Transverse colon (tissue), 4 donors: ENCODE data around the gene GABPB2.

Experiments
- CTCF ChIP-seq, 5 experiments: fragments of 200-600 bp in 3 of 5; fragments of 450-650 bp in 2 of 5; sonication (generic) in 3 of 5; IDR thresholded peaks; 1 replicate in 2 of 5; 2 replicates in 3 of 5; pipeline ENCODE4 v1.5.1; 2016 to 2017; ENCODE audit warnings: antibody characterized with exemption in 5 of 5, inconsistent platforms in 3 of 5, mild to moderate bottlenecking in 2 of 5, moderate library complexity in 1 of 5
- EP300 ChIP-seq: sonication (generic); formaldehyde crosslinking; IDR thresholded peaks from one replicate; pipeline ENCODE4 v1.6.1; 2017; ENCODE audit warnings: antibody characterized with exemption, low read depth
- POLR2A ChIP-seq: fragments of 450-650 bp; IDR thresholded peaks from one replicate; pipeline ENCODE4 v1.6.1; 2016; ENCODE audit warnings: antibody characterized with exemption, mild to moderate bottlenecking, moderate library complexity
- POLR2AphosphoS5 ChIP-seq, 3 donors: sonication (generic); formaldehyde crosslinking; IDR thresholded peaks; one replicate each; pipeline ENCODE4 v1.6.1; 2016; ENCODE audit warnings: antibody characterized with exemption in 3 of 3

DNA sequence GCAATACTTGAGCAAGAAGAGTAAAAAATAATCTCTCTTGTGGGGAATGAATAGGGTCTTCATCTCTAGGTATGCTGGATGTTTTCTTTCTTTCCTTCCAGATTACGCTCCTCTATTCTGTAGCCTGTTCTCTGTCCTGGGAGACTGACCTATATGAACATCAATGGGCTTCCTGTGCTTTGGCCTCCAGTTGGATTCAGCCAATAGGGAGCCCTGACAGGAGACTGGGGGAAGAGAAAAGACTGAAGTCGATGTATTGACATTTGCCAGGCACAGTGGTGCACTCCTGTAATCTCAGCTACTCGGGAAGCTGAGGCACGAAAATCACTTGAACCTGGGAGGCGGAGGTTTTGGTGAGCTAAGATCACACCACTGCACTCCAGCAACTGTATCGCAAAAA lies 58.2 kb downstream of the GABPB2 start:
- TF ChIP-seq POLR2AphosphoS5 (IDR thresholded peaks at IDR 0.05) (no peak), CTCF (IDR thresholded peaks at IDR 0.05) (no peak), EP300 (no peak), POLR2A (no peak)
